ENCODE results near the gene ADRM1. TPM values are rescaled to one million over a fixed set of nuclear protein-coding genes. Genes with fewer than 3 reads are reported as not detected.

The ADRM1 gene
- total RNA-seq, 1 experiment from 2014 or later, result 173 TPM

DNA sequence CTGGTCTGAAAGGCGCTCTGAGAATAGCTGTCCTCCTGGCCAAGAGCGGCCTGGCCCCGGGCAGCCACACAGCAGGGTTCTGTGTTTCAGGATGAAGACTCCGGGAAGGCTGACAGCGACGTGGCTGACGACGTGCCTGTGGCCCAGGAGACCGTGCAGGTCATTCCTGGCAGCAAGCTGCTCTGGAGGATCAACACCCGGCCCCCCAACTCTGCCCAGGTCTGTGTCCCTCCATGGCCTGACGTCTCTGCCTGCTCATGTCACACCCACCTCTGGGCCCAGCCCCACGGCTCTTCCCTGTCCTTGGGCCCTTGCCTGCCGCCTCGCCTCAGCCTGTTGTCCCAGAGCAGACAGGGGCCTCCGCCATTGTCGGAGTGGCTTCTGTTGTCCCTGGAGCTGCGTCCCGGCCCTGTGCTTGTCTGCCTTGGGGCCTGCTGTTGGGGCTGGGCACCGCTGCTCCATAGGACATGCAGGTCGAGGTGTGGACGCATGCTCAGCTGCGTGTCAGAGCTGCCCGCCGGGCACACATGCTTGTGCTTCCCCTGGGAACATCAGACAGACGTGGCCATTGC is 16.2 kb upstream of the ADRM1 start:
- intact Hi-C loops (cut with micrococcal nuclease; ENCODE audit: unreplicated experiment), result no loop called here
- no peak overlapping the region for H3K27ac ChIP-seq

GRCh38 chr20:62287129-62287528 is 15.7 kb upstream of the ADRM1 start:
- no peak overlapping the region for H3K4me2 ChIP-seq
- ChIA-PET POLR2A (ENCODE audit: unreplicated experiment) (no interaction called here), CTCF (no interaction called here)
- H3K9me3 ChIP-seq (ENCODE audit: insufficient read depth, low read depth), result no peaks in the 10 kb centered on the region
- no peak overlapping the region for H3K27ac ChIP-seq
- no peaks in the 10 kb centered on the region for H3K79me2 ChIP-seq (ENCODE audit: low read depth)
- H3F3A ChIP-seq (ENCODE audit: insufficient read depth, low read depth), result peaks cover 9% of the 10 kb centered on the region; the same call in 1 of the 2 replicates
- TF ChIP-seq CTCF (conservative IDR thresholded peaks at IDR 0.05) (no peak), EZH2 (IDR thresholded peaks at IDR 0.05; ENCODE audit: low read depth) (no peak)
- no peak overlapping the region for H3K4me3 ChIP-seq
- DNase-seq, result no peak
- no peaks in the 10 kb centered on the region for H3K27me3 ChIP-seq (ENCODE audit: insufficient read depth, low read depth)
- H3K4me1 ChIP-seq (replicated peaks; ENCODE audit: insufficient read depth), result no peaks in the 10 kb centered on the region
- peaks cover 19% of the 10 kb centered on the region for H3K36me3 ChIP-seq (ENCODE audit: low read depth)
- H3K9me2 ChIP-seq (ENCODE audit: insufficient read depth), result no peaks in the 10 kb centered on the region
- H2AFZ ChIP-seq, result no peak overlapping the region
- H4K20me1 ChIP-seq (ENCODE audit: insufficient read depth), result peaks cover 26% of the 10 kb centered on the region
- no TSS peak for BruUV-seq (replicated peaks)
- intact Hi-C loops (cut with micrococcal nuclease; ENCODE audit: unreplicated experiment), result no loop called here

More for the DNA sequence above, 16.2 kb upstream of the ADRM1 start:
- no peak overlapping the region for H2AFZ ChIP-seq
- H3K4me2 ChIP-seq, result no peak overlapping the region
- H3F3A ChIP-seq (ENCODE audit: insufficient read depth, low read depth), result peaks cover 9% of the 10 kb centered on the region; the same call in 1 of the 2 replicates
- H3K4me1 ChIP-seq (replicated peaks; ENCODE audit: insufficient read depth), result no peaks in the 10 kb centered on the region
- H3K4me3 ChIP-seq, result no peak overlapping the region
- peaks cover 24% of the 10 kb centered on the region for H3K36me3 ChIP-seq (ENCODE audit: low read depth)
- ChIA-PET POLR2A (ENCODE audit: unreplicated experiment) (no interaction called here), CTCF (no interaction called here)
- no peaks in the 10 kb centered on the region for H3K27me3 ChIP-seq (ENCODE audit: insufficient read depth, low read depth)
- TF ChIP-seq CTCF (conservative IDR thresholded peaks at IDR 0.05) (no peak), EZH2 (IDR thresholded peaks at IDR 0.05; ENCODE audit: low read depth) (no peak)
- no TSS peak for BruUV-seq (replicated peaks)
- DNase-seq, result no peak
- H3K79me2 ChIP-seq (ENCODE audit: low read depth), result no peaks in the 10 kb centered on the region
- H3K9me3 ChIP-seq (ENCODE audit: insufficient read depth, low read depth), result no peaks in the 10 kb centered on the region
- peaks cover 28% of the 10 kb centered on the region for H4K20me1 ChIP-seq (ENCODE audit: insufficient read depth)
- no peaks in the 10 kb centered on the region for H3K9me2 ChIP-seq (ENCODE audit: insufficient read depth)

- Histone ChIP-seq H3K27ac (no peak overlapping the region), H3K9me3 (ENCODE audit: insufficient read depth, low read depth) (no peaks in the 10 kb centered on the region), H3F3A (ENCODE audit: insufficient read depth, low read depth) (peaks cover 9% of the 10 kb centered on the region; the same call in 1 of the 2 replicates), H3K27me3 (ENCODE audit: insufficient read depth, low read depth) (no peaks in the 10 kb centered on the region), H3K4me1 (replicated peaks; ENCODE audit: insufficient read depth) (no peaks in the 10 kb centered on the region), H3K9me2 (ENCODE audit: insufficient read depth) (no peaks in the 10 kb centered on the region), H3K79me2 (ENCODE audit: low read depth) (no peaks in the 10 kb centered on the region), H2AFZ (no peak overlapping the region), H4K20me1 (ENCODE audit: insufficient read depth) (peaks cover 24% of the 10 kb centered on the region), H3K4me2 (no peak overlapping the region), H3K36me3 (ENCODE audit: low read depth) (peaks cover 12% of the 10 kb centered on the region; the same call in 1 of the 2 replicates), H3K4me3 (no peak overlapping the region)
- no TSS peak for BruUV-seq (replicated peaks)
- TF ChIP-seq CTCF (conservative IDR thresholded peaks at IDR 0.05) (no peak), EZH2 (IDR thresholded peaks at IDR 0.05; ENCODE audit: low read depth) (no peak)
- DNase-seq, result no peak
- intact Hi-C loops (cut with micrococcal nuclease; ENCODE audit: unreplicated experiment), result no loop called here
- CTCF ChIA-PET, result no interaction called here
- POLR2A ChIA-PET (ENCODE audit: unreplicated experiment), result no interaction called here
These were observed 14.8 kb upstream of the ADRM1 start for GRCh38 chr20:62287759-62288534.

All from PC-9 (cell line).